Measurements from ENCODE around the gene LCE7A.

The LCE7A gene

DNA sequence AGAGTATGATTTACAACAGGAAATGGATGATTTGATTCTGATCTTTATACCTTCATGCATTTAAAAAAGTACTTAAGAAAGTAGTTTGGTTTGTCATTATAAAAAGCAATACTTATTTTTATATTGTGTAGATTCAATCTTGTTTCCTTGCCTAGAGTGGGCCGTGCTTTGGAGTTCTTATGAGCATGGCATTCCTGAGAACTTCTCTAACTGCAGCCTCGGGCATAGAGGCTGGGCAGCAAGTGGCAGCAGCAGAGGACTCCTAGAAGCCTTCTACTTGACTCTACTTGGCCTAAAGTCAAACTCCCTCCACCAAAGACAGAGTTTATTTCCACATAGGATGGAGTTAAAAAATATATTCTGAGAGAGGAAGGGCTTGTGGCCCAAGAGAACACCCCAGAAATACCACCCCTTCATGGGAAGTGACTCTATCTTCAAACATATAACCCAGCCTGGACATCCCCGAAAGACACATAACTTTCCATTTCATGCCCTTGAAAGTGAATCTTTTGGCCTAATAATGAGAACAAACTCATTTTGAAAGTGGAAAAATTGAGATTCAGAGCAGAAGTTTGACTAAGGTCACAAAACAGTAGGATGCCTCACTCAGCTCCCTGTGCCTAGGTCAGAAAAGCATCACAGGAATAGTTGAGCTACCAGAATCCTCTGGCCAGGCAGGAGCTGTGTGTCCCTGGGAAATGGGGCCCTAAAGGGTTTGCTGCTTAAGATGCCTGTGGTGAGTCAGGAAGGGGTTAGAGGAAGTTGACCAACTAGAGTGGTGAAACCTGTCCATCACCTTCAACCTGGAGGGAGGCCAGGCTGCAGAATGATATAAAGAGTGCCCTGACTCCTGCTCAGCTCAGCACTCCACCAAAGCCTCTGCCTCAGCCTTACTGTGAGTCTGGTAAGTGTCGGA is 48.1 kb downstream of the LCE7A start, which contains the start of gene IVL:
Gene IVL, plus strand, starts transcription at position 861 of the 916 bp plus-strand sequence. CDS start 1,252 bp downstream, outside the sequence.
- no peak within 1 kb of the TSS for H3K4me3 ChIP-seq (ENCODE audit: low read depth in 1 of 2, low read length in 1 of 2)
- TF ChIP-seq, protein P1, sequence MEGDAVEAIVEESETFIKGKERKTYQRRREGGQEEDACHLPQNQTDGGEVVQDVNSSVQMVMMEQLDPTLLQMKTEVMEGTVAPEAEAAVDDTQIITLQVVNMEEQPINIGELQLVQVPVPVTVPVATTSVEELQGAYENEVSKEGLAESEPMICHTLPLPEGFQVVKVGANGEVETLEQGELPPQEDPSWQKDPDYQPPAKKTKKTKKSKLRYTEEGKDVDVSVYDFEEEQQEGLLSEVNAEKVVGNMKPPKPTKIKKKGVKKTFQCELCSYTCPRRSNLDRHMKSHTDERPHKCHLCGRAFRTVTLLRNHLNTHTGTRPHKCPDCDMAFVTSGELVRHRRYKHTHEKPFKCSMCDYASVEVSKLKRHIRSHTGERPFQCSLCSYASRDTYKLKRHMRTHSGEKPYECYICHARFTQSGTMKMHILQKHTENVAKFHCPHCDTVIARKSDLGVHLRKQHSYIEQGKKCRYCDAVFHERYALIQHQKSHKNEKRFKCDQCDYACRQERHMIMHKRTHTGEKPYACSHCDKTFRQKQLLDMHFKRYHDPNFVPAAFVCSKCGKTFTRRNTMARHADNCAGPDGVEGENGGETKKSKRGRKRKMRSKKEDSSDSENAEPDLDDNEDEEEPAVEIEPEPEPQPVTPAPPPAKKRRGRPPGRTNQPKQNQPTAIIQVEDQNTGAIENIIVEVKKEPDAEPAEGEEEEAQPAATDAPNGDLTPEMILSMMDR (IDR thresholded peaks at IDR 0.05): no peak
- no peaks in the 10 kb centered on the region for H3K4me1 ChIP-seq (ENCODE audit: control insufficient read depth in 1 of 2, insufficient read depth in 1 of 2, low read depth in 1 of 2, low read length in 1 of 2)
- H3K27me3 ChIP-seq: peaks cover 42% of the 10 kb centered on the region
- no peak within 1 kb of the TSS for H3K27ac ChIP-seq
- no peaks in the 10 kb centered on the region for H3K9me3 ChIP-seq
- no peaks in the 10 kb centered on the region for H3K36me3 ChIP-seq

GRCh38 chr1:152909206-152909605 is 49.4 kb downstream of the LCE7A start:
- Histone ChIP-seq H3K4me1 (ENCODE audit: control insufficient read depth in 1 of 2, insufficient read depth in 1 of 2, low read depth in 1 of 2, low read length in 1 of 2) (no peaks in the 10 kb centered on the region), H3K4me3 (ENCODE audit: low read depth in 1 of 2, low read length in 1 of 2) (no peak overlapping the region), H3K27ac (no peak overlapping the region), H3K27me3 (peaks cover 50% of the 10 kb centered on the region), H3K36me3 (no peaks in the 10 kb centered on the region), H3K9me3 (no peaks in the 10 kb centered on the region)
- TF ChIP-seq, protein P1 (IDR thresholded peaks at IDR 0.05): no peak
